ENCODE data around the gene SUSD4. TPM values are rescaled to one million over a fixed set of nuclear protein-coding genes. Genes with fewer than 3 reads are reported as not detected.

The SUSD4 gene
- total RNA-seq, 1 donor from 2014 or later: 0.84 TPM

GRCh38 chr1:223298701-223299100 is 65.3 kb downstream of the SUSD4 start:
- no peak for DNase-seq (ENCODE audit: low read depth)
- TF ChIP-seq CTCF (IDR thresholded peaks at IDR 0.05; ENCODE audit: insufficient read depth, low read length, poor library complexity, severe bottlenecking): no peak
- H3K4me3 ChIP-seq (ENCODE audit: low read depth, low read length): no peak overlapping the region
- peaks cover 2% of the 10 kb centered on the region for H3K27me3 ChIP-seq (ENCODE audit: control insufficient read depth, insufficient read depth, low read length)
- H3K36me3 ChIP-seq (ENCODE audit: control insufficient read depth, insufficient read depth, low read length): no peaks in the 10 kb centered on the region

DNA sequence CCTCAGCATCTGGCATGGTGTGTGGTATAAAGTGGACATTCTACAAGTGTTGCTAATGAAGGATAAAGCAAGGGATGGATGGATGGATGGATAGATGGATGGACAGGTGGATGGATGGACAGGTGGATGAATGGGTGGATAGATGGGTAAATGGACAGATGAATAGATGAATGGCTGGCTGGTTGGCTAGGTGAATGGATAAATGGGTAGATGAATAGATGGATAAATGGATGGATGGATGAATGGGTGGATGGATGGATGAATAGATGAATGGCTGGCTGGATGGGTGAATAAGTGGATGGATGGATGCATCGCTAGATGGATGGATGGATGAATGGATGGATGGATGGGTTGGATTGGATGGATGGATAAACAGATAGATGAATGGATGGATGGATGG is 66.2 kb downstream of the SUSD4 start:
- Histone ChIP-seq H3K27me3 (ENCODE audit: control insufficient read depth, insufficient read depth, low read length) (peaks cover 7% of the 10 kb centered on the region), H3K4me3 (ENCODE audit: low read depth, low read length) (no peak overlapping the region), H3K36me3 (ENCODE audit: control insufficient read depth, insufficient read depth, low read length) (no peaks in the 10 kb centered on the region)
- no peak for TF ChIP-seq CTCF (IDR thresholded peaks at IDR 0.05; ENCODE audit: insufficient read depth, low read length, poor library complexity, severe bottlenecking)
- DNase-seq (ENCODE audit: low read depth): no peak

DNA sequence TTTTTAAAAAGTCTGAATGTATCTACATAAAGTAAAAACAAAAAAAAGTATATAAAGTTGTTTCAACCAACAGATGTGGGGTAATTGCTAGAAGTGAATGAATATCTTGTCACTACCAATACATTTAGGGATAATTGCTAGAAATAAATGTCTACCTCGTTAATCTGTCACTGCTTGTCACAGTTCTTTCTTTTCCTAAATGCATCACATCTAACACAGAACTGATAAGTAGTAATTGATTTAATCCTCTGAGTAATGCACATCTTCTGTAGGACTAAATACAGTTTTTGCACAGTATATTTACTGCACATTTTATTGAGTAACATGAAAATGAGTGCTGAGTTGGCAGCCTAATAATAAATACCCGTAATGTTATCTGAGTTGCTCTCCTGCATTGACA is 72.2 kb downstream of the SUSD4 start:
- H3K4me3 ChIP-seq (ENCODE audit: low read depth, low read length): no peak overlapping the region
- no peak for TF ChIP-seq CTCF (IDR thresholded peaks at IDR 0.05; ENCODE audit: insufficient read depth, low read length, poor library complexity, severe bottlenecking)
- peaks cover 7% of the 10 kb centered on the region for H3K27me3 ChIP-seq (ENCODE audit: control insufficient read depth, insufficient read depth, low read length)
- no peak for DNase-seq (ENCODE audit: low read depth)
- no peaks in the 10 kb centered on the region for H3K36me3 ChIP-seq (ENCODE audit: control insufficient read depth, insufficient read depth, low read length)

- no peak for TF ChIP-seq CTCF (IDR thresholded peaks at IDR 0.05; ENCODE audit: insufficient read depth, low read length, poor library complexity, severe bottlenecking)
- no peak for DNase-seq (ENCODE audit: low read depth)
- Histone ChIP-seq H3K4me3 (ENCODE audit: low read depth, low read length) (no peak overlapping the region), H3K36me3 (ENCODE audit: control insufficient read depth, insufficient read depth, low read length) (no peaks in the 10 kb centered on the region), H3K27me3 (ENCODE audit: control insufficient read depth, insufficient read depth, low read length) (peaks cover 5% of the 10 kb centered on the region)
Measured at GRCh38 chr1:223290397-223290796, 73.6 kb downstream of the SUSD4 start.

- no peak overlapping the region for H3K4me3 ChIP-seq (ENCODE audit: low read depth, low read length)
- TF ChIP-seq CTCF (IDR thresholded peaks at IDR 0.05; ENCODE audit: insufficient read depth, low read length, poor library complexity, severe bottlenecking): no peak
- no peak for DNase-seq (ENCODE audit: low read depth)
Measured at GRCh38 chr1:223289621-223290020, 74.4 kb downstream of the SUSD4 start.

GRCh38 chr1:223288826-223289225 is 75.2 kb downstream of the SUSD4 start:
- no peak for TF ChIP-seq CTCF (IDR thresholded peaks at IDR 0.05; ENCODE audit: insufficient read depth, low read length, poor library complexity, severe bottlenecking)
- H3K4me3 ChIP-seq (ENCODE audit: low read depth, low read length): no peak overlapping the region
- H3K27me3 ChIP-seq (ENCODE audit: control insufficient read depth, insufficient read depth, low read length): peaks cover 5% of the 10 kb centered on the region
- no peaks in the 10 kb centered on the region for H3K36me3 ChIP-seq (ENCODE audit: control insufficient read depth, insufficient read depth, low read length)
- no peak for DNase-seq (ENCODE audit: low read depth)

More at GRCh38 chr1:223289621-223290020, 74.4 kb downstream of the SUSD4 start:
- peaks cover 5% of the 10 kb centered on the region for H3K27me3 ChIP-seq (ENCODE audit: control insufficient read depth, insufficient read depth, low read length)
- no peaks in the 10 kb centered on the region for H3K36me3 ChIP-seq (ENCODE audit: control insufficient read depth, insufficient read depth, low read length)
